ENCODE data around the gene PEX14. TPM values are rescaled to one million over a fixed set of nuclear protein-coding genes. Genes with fewer than 3 reads are reported as not detected.

The PEX14 gene
- total and polyA plus RNA-seq, 2 donors (not counting 3 experiments of a cell fraction or from before 2014, with no cell fraction given) = 19.5 to 26.5 TPM

DNA sequence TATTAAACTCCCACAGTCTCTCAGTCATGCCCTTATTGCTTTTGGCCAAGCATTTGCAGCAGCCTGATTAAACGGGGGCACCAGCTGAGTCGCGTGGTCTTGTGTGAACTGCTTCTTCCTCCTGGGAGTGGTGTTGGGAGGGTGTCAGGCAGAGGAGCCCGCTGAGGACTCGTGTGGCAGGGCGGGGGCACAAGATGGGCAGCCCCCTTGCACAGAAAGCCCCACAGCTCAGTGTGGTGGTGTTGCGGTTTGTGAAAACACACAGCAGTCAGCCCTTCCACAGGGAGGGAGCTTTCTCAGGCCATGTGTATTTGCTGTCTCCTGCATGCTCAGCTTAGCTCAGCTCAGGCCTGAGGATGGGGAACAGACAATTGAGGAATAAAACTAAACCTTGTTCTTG lies 22.4 kb downstream of the PEX14 start:
- DNase-seq (ENCODE audit: low read depth, low spot score) (no peak), FAIRE-seq (no peak)
- Histone ChIP-seq H3K9ac (replicated peaks; ENCODE audit: extremely low read depth, insufficient read depth, low read length) (no peak overlapping the region), H3K27me3 (ENCODE audit: control insufficient read depth in 2 of 2, insufficient read depth in 2 of 2, low read length in 2 of 2) (no peaks in the 10 kb centered on the region), H3K4me2 (ENCODE audit: insufficient read depth, low read length) (no peak overlapping the region), H3K27ac (ENCODE audit: insufficient read depth, low read depth, low read length) (no peak overlapping the region), H3K4me1 (ENCODE audit: control insufficient read depth, extremely low read depth, insufficient read depth, low read length) (peaks cover 5% of the 10 kb centered on the region), H4K20me1 (replicated peaks; ENCODE audit: control insufficient read depth, extremely low read depth, insufficient read depth, low read length) (no peaks in the 10 kb centered on the region), H3K36me3 (ENCODE audit: control insufficient read depth in 2 of 2, extremely low read depth in 1 of 2, insufficient read depth in 2 of 2, low read length in 2 of 2) (peaks cover 0 to 3% of the 10 kb centered on the region in 2 experiments), H3K9me1 (replicated peaks; ENCODE audit: control insufficient read depth, extremely low read depth, insufficient read depth, low read length) (no peaks in the 10 kb centered on the region), H2AFZ (ENCODE audit: low read depth, low read length) (no peak overlapping the region), H3K4me3 (replicated peaks in 1 of 3; ENCODE audit: insufficient read depth in 1 of 3, low read depth in 1 of 3, low read length in 3 of 3) (no peak overlapping the region), H3K9me3 (replicated peaks; ENCODE audit: control insufficient read depth, insufficient read depth, low read length) (no peaks in the 10 kb centered on the region), H3K79me2 (ENCODE audit: control insufficient read depth, insufficient read depth, low read length) (peaks cover 32% of the 10 kb centered on the region)
- CTCF ChIA-PET = interaction anchor here (1.1 to 3.2 kb wide), 3 partner anchors 10 to 370 kb away, joined by 3 to 17 read pairs (median 7); partner anchors contain the start of gene CENPS
- no TSS peak for BruUV-seq (replicated peaks)
- POLR2A ChIA-PET = no interaction called here
- dilution Hi-C loops (cut with MboI; ENCODE audit: extremely low pct_ligation_motif_present, low sequenced_read_pairs) (no loop called here), intact Hi-C loops (cut with micrococcal nuclease) (no loop called here)
- TF ChIP-seq, protein P1, sequence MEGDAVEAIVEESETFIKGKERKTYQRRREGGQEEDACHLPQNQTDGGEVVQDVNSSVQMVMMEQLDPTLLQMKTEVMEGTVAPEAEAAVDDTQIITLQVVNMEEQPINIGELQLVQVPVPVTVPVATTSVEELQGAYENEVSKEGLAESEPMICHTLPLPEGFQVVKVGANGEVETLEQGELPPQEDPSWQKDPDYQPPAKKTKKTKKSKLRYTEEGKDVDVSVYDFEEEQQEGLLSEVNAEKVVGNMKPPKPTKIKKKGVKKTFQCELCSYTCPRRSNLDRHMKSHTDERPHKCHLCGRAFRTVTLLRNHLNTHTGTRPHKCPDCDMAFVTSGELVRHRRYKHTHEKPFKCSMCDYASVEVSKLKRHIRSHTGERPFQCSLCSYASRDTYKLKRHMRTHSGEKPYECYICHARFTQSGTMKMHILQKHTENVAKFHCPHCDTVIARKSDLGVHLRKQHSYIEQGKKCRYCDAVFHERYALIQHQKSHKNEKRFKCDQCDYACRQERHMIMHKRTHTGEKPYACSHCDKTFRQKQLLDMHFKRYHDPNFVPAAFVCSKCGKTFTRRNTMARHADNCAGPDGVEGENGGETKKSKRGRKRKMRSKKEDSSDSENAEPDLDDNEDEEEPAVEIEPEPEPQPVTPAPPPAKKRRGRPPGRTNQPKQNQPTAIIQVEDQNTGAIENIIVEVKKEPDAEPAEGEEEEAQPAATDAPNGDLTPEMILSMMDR (IDR thresholded peaks at IDR 0.05; ENCODE audit: extremely low read depth in 1 of 2, insufficient read depth in 1 of 2, low read depth in 1 of 2, low read length in 2 of 2) = no peak
- TF ChIP-seq JUN (IDR thresholded peaks at IDR 0.05; ENCODE audit: borderline replicate concordance, insufficient read depth, insufficient read length, low read depth) (no peak), MYC (IDR thresholded peaks at IDR 0.05; ENCODE audit: low read depth, low read length) (no peak), EZH2 (IDR thresholded peaks at IDR 0.05; ENCODE audit: borderline replicate concordance, low read depth, low read length, severe bottlenecking) (no peak), POLR2AphosphoS5 (IDR thresholded peaks at IDR 0.05; ENCODE audit: insufficient read depth, low read depth, low read length) (no peak), POLR2A (IDR thresholded peaks at IDR 0.05; ENCODE audit: low read depth, low read length) (no peak), FOS (IDR thresholded peaks at IDR 0.05; ENCODE audit: borderline replicate concordance, insufficient read depth, low read length) (no peak)
- TF ChIP-seq, protein P2, sequence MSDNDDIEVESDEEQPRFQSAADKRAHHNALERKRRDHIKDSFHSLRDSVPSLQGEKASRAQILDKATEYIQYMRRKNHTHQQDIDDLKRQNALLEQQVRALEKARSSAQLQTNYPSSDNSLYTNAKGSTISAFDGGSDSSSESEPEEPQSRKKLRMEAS (IDR thresholded peaks at IDR 0.05; ENCODE audit: insufficient read depth, insufficient read length) = no peak

Measured in endothelial cell of umbilical vein (primary cell).